Astrocyte of the hippocampus (primary cell): ENCODE data around the gene SP110.
"Not testable (repeated sequence)": the region's sequence is repeated elsewhere in the genome, so short reads cannot be mapped to it uniquely, and the experiment has no call there.

Source experiments
- DNase-seq: peaks from one replicate; pipeline ENCODE4 v3.0.0; 2011; ENCODE audit warnings: low read depth, low spot score

The SP110 gene

GRCh38 chr2:230219419-230220331 is at the start of gene SP110:
TSS of gene SP110 (minus strand) at chr2:230219984. CDS start at chr2:230216927, 3,057 bp downstream.
- DNase-seq: peak; percentile 94

- DNase-seq: no peak
Observed at GRCh38 chr2:230268606-230269243, 48.9 kb upstream of the SP110 start.

DNA sequence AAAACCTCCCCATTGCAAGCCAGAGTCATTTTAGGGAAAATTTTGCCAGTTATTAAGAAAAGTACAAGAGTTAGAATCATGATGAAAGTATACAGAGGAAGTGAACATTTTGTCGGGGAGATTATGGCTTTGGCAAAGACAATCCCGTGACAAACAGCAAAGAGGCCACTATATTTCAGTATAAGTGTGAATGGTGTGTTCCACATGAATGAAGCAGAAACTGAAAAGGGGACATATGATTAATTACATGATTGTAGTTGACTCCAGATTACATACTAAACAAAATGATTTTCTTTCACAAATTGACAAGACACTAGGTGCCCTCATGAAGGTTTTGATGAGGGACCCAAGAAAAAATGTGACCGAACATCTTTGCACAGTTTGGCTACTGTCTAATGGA is 47.8 kb upstream of the SP110 start:
- DNase-seq: no peak

DNA sequence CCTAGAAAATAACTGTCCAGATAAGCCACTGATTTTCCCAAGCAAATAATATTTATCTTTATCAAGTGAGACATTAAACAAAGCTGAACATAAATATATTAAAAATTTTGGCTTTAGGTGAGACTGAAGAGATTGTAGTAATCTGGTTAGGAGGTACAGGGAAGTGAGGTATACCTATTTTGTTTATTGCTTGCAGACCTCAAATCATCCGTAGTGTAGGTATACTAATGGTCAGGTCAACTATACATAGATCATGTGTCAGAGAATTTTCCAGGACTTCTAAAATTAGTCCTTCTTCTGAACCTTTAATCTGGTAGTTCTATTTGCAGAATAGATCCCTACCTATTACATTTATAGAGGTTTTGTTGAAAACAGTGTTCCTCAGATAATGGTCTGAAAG is 47.3 kb upstream of the SP110 start:
- no peak for DNase-seq

GRCh38 chr2:230266638-230267037 is 46.9 kb upstream of the SP110 start:
- peak; percentile 5 for DNase-seq

GRCh38 chr2:230264945-230265344 is 45.2 kb upstream of the SP110 start:
- not testable (repeated sequence) for DNase-seq

GRCh38 chr2:230262246-230262645 is 42.5 kb upstream of the SP110 start:
- no peak for DNase-seq

- DNase-seq: no peak
Observed at GRCh38 chr2:230258483-230258882, 38.7 kb upstream of the SP110 start.

DNA sequence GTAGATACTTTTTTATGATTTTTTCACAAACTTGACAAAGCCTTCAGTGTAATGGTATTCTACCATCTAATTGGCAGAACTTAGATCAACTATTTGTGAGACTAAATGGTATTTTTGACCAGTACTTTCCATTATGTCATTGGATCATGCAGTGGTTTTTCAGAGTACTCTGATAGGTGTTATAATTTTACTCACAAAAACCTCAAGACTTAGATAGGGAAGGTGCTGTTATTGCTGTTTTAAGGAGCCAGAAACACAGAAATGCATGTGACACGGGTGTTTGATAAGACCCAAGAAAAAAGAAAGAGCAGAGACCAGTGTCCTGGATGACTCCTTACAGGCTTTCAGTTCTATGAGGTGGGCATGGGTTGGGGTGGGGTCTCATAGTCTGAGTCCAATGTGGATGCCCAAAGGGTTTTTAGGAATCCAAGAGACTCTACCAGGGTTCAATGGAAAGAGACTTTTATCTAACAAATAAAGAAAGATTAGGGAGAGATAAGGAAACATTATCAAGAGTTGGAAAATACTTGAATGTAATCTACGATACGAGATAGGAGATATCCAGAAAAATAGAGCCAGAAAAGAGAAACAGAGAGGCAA is 37.0 kb upstream of the SP110 start:
- no peak for DNase-seq

GRCh38 chr2:230254152-230254881 is 34.5 kb upstream of the SP110 start:
- no peak for DNase-seq

DNA sequence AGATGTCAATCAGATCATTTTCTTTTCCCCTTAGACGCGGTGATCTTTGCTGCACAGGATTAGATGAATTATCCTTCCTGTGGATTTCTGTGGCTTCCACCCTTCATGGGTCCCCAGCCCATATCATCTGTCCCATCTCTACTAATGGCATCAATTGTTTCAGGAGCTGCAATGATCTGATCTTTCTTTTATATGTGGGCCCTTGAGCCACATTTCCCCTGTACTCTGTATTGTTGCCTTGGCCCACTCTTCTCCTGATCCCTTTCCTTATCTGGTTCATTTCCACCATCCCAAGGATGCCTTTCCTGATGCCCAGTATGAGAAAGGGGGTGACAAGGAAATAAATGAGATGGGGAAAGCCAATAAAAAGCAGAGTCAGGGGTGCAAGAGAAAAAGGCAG is 30.4 kb upstream of the SP110 start:
- no peak for DNase-seq

DNA sequence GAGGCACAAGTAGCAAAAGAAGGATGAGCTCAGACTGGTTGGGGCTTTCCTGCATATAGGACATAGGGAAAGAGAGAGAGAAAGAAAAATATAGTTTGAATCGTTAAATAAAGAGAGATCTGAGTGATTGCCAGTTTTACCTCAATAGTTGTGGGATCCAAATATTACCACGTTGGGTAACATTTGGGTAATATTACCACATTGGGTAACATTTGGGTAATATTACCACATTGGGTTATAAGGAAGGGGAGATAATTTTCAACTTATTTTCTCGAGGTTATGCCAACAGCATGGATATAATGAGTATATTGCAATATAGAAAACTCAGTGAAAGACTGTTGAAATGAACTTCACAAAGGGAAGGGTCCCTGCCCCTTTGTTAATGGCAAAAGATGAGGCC is 26.4 kb upstream of the SP110 start:
- DNase-seq: no peak

DNA sequence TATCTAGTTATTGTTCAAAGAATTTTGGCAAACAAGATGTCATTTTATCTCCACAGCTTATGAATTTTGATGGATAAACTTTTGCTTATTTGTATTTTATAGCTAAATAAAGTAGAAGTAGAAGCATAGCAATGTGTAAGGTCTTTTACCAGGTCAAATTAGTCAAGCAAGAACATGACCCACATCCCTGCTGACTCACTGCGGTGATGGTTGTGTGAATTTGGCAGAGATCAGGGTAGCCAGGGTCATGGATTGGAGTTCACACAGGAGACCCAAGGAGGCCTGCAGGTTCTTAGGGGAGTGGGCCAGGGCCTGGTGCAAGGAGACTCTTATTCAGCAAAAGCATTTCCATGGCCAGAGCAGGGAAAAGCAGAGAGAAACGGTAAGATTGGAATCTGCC is 24.4 kb upstream of the SP110 start:
- DNase-seq: no peak

DNA sequence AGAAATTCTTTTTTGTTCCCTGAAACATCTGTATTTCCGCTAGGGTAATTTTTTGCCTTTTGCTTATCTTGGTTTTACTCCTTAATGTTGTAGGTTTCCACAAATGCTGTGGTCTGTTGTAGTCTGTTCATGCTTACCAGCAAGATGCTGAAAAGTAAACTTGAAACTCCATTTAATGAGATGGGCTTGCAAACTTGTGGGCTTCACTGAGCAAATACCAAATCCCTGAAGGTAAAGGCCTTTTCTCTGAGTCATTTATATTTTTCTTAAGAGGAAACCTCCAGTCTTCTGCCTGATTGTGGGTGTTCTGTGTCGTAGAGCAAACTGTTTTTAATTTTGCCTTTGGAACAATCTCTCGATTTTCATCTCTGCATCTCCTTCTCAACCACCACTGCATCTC is 15.1 kb upstream of the SP110 start:
- DNase-seq: peak; percentile 50

GRCh38 chr2:230234122-230234722 is 14.4 kb upstream of the SP110 start:
- DNase-seq: no peak

- no peak for DNase-seq
Observed at GRCh38 chr2:230231251-230231650, 11.5 kb upstream of the SP110 start.

DNA sequence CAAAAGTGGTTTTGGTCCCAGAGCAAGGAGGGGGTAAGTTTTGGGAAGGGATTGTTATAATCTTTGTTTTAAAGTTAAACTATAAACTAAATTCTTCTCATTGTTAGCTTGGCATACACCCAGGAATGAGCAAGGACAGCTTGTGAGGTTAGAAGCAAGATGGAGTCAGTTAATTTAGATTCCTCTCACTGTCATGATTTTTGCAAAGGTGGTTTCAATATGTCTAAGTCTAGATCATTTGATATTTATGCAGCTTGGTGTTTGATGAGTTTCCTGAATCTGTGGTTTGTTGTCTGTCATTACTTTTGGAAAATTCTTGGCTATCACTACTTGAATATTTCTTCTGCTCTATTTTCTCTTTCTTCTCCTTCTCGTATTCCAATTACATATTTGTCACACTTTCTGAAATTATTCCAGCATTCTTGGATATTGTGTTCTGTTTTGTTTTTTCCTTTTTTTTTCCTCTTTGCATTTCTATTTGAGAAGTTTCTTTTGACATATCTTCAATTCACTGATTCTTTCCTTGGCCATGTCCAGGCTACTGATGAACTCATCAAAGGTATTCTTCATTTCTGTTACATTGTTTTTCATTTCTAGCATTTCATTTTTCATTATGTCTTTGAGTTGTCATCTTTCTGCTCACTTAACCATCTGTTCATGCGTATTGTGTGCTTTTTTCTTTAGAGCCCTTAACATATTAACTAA is 10.9 kb upstream of the SP110 start:
- no peak for DNase-seq

DNA sequence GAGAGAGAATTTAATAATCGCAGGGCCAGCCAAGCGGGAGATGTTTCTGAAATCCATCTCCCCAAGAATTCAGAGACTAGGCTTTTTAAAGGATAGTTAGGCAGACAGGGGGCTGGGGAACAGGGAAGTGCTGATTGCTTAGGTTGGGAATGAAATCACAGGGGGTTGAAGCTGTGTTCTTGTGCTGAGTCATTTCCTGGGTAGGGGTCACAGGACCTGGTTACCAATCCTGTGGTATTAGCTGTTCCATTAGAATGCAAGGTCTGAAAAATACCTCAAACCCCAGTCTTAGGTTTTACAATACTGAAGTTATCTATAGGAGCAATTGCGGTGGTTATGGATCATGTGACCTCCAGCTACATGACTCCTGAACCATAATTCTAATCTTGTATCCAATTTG is 10.3 kb upstream of the SP110 start:
- DNase-seq: peak; percentile 63

GRCh38 chr2:230227216-230227615 is 7.4 kb upstream of the SP110 start:
- DNase-seq: no peak

GRCh38 chr2:230226051-230226551 is 6.3 kb upstream of the SP110 start:
- no peak for DNase-seq

DNA sequence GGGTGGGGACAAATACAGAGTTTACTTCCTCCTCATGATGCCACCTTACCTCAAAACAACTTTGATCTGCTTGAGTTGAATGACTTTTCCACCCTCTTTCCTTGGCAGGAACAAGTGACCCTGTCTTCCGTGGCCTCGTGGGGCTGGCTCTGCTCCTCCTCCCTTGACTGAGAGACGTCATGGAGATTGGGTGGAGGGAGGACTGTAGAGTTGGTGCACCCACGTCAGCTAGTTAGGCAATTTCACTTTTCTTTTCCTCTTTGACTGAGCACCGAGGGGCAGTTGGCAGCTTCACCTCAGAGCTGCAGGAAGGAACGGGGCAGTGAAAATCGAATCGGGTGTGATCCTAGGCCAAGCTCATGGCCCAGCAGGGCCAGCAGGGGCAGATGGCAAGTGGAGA is 5.7 kb upstream of the SP110 start, which contains the start of gene SP140:
SP140 (plus strand) TSS at position 251 of the 400 bp plus-strand sequence; CDS start at position 360, 109 bp downstream.
- DNase-seq: no peak
